ENCODE measurements around the gene SCIMP.
A peak's percentile ranks its signal among the peaks of the same experiment; 100 is the strongest.
"Not testable (repeated sequence)": the region's sequence is repeated elsewhere in the genome, so short reads cannot be mapped to it uniquely, and the experiment has no call there.

SCIMP gene

GRCh38 chr17:5238333-5238732 lies 3.7 kb upstream of the SCIMP start:
- H3K4me3 ChIP-seq (ENCODE audit: low read depth, low read length), result no peak overlapping the region
- no peak for TF ChIP-seq CTCF (IDR thresholded peaks at IDR 0.05; ENCODE audit: low read depth, low read length, missing control alignments)
- no peak for DNase-seq (ENCODE audit: low read depth)
- in situ Hi-C loops (cut with HindIII; ENCODE audit: low sequenced_read_pairs), result no loop called here

- peak; percentile 45 for TF ChIP-seq CTCF (IDR thresholded peaks at IDR 0.05; ENCODE audit: low read depth, low read length, missing control alignments)
- no peak for DNase-seq (ENCODE audit: low read depth)
- in situ Hi-C loops (cut with HindIII; ENCODE audit: low sequenced_read_pairs), result no loop called here
Measured at GRCh38 chr17:5237541-5238016, 2.9 kb upstream of the SCIMP start.

GRCh38 chr17:5236938-5237540 lies 2.4 kb upstream of the SCIMP start:
- H3K4me3 ChIP-seq (ENCODE audit: low read depth, low read length), result no peak overlapping the region
- no peak for TF ChIP-seq CTCF (IDR thresholded peaks at IDR 0.05; ENCODE audit: low read depth, low read length, missing control alignments)
- in situ Hi-C loops (cut with HindIII; ENCODE audit: low sequenced_read_pairs), result no loop called here
- DNase-seq (ENCODE audit: low read depth), result no peak

More at GRCh38 chr17:5237541-5238016, 2.9 kb upstream of the SCIMP start:
- no peak overlapping the region for H3K4me3 ChIP-seq (ENCODE audit: low read depth, low read length)

- H3K4me3 ChIP-seq (ENCODE audit: low read depth, low read length); in situ Hi-C loops (cut with HindIII; ENCODE audit: low sequenced_read_pairs); DNase-seq (ENCODE audit: low read depth): not testable (repeated sequence)
Measured at GRCh38 chr17:5233492-5233891, 1.2 kb downstream of the SCIMP start.

- H3K4me3 ChIP-seq (ENCODE audit: low read depth, low read length), result no peak overlapping the region
- in situ Hi-C loops (cut with HindIII; ENCODE audit: low sequenced_read_pairs), result no loop called here
- no peak for TF ChIP-seq CTCF (IDR thresholded peaks at IDR 0.05; ENCODE audit: low read depth, low read length, missing control alignments)
- no peak for DNase-seq (ENCODE audit: low read depth)
Measured at GRCh38 chr17:5226940-5227878, 7.5 kb downstream of the SCIMP start.

- DNase-seq (ENCODE audit: low read depth), result no peak
- H3K4me3 ChIP-seq (ENCODE audit: low read depth, low read length), result no peak overlapping the region
- in situ Hi-C loops (cut with HindIII; ENCODE audit: low sequenced_read_pairs), result no loop called here
- TF ChIP-seq CTCF (IDR thresholded peaks at IDR 0.05; ENCODE audit: low read depth, low read length, missing control alignments), result no peak
Measured at GRCh38 chr17:5225668-5226457, 8.8 kb downstream of the SCIMP start.

- H3K4me3 ChIP-seq (ENCODE audit: low read depth, low read length); in situ Hi-C loops (cut with HindIII; ENCODE audit: low sequenced_read_pairs); DNase-seq (ENCODE audit: low read depth): not testable (repeated sequence)
Measured at GRCh38 chr17:5221912-5222311, 12.7 kb downstream of the SCIMP start.

All from astrocyte of the cerebellum (primary cell).